Common myeloid progenitor, CD34-positive (primary cell): Measurements from ENCODE around the gene VPS8.
"Not testable (repeated sequence)": the region's sequence is repeated elsewhere in the genome, so short reads cannot be mapped to it uniquely, and the experiment has no call there.

Experiments
- CTCF ChIA-PET: fragments of 350-600 bp; sonication (Branson Sonifier 250); formaldehyde crosslinking; loops from one replicate; lab custom pipeline; 2021; ENCODE audit warnings: antibody characterized with exemption; lab: Charles Lee
- POLR2A ChIA-PET: fragments of 350-600 bp; sonication (Branson Sonifier 250); formaldehyde crosslinking; loops from one replicate; lab custom pipeline; 2021; ENCODE audit warnings: antibody characterized with exemption; lab: Charles Lee
- DNase-seq, 3 donors: peaks; one replicate each; pipeline versions ENCODE4 v3.0.0 to v3.0.0-alpha.2; 2013
- H3K27ac ChIP-seq, 2 experiments: 1 replicate in 1 of 2; 2 replicates in 1 of 2; pipeline ENCODE4 v1.7.0; 2013; ENCODE audit warnings: inconsistent platforms in 2 of 2, low read length in 2 of 2, mild to moderate bottlenecking in 2 of 2, low read depth in 1 of 2, moderate library complexity in 1 of 2; ENCODE audit not compliant: severe bottlenecking in 2 of 2, insufficient read depth in 1 of 2, poor library complexity in 1 of 2
- H3K27me3 ChIP-seq, 5 experiments: replicated peaks in 2 of 5; 1 replicate in 3 of 5; 2 replicates in 2 of 5; pipeline versions ENCODE4 v1.6.1 to v1.7.0; 2013; ENCODE audit warnings: low read length in 4 of 5, mild to moderate bottlenecking in 2 of 5, moderate library complexity in 2 of 5, inconsistent platforms in 1 of 5; ENCODE audit not compliant: insufficient read depth in 5 of 5, control insufficient read depth in 4 of 5
- H3K36me3 ChIP-seq, 4 experiments: 1 replicate in 2 of 4; 2 replicates in 2 of 4; pipeline versions ENCODE4 v1.6.1 to v1.7.0; 2013; ENCODE audit warnings: low read length in 3 of 4, control low read depth in 1 of 4, mild to moderate bottlenecking in 1 of 4; ENCODE audit not compliant: control insufficient read depth in 4 of 4, insufficient read depth in 4 of 4
- H3K4me1 ChIP-seq, 4 experiments: 1 replicate in 3 of 4; 2 replicates in 1 of 4; pipeline versions ENCODE4 v1.6.1 to v1.7.1; 2013; ENCODE audit warnings: low read length in 3 of 4, mild to moderate bottlenecking in 3 of 4, control low read depth in 1 of 4, inconsistent platforms in 1 of 4, moderate library complexity in 1 of 4; ENCODE audit not compliant: control insufficient read depth in 4 of 4, insufficient read depth in 4 of 4; ENCODE audit errors: control extremely low read depth in 1 of 4
- H3K4me3 ChIP-seq, 7 experiments: 1 replicate in 4 of 7; 2 replicates in 3 of 7; pipeline versions ENCODE4 v1.5.1 to v1.7.0; 2013; ENCODE audit warnings: mild to moderate bottlenecking in 7 of 7, low read length in 6 of 7, moderate library complexity in 6 of 7, inconsistent platforms in 2 of 7, low read depth in 2 of 7, control low read depth in 1 of 7; ENCODE audit not compliant: insufficient read depth in 4 of 7, control insufficient read depth in 1 of 7; ENCODE audit errors: extremely low read depth in 1 of 7
- H3K9me3 ChIP-seq, 5 experiments: 1 replicate in 4 of 5; 2 replicates in 1 of 5; pipeline versions ENCODE4 v1.6.1 to v1.7.1; 2013; ENCODE audit warnings: low read length in 4 of 5, mild to moderate bottlenecking in 2 of 5, inconsistent platforms in 1 of 5, low read depth in 1 of 5, moderate library complexity in 1 of 5; ENCODE audit not compliant: control insufficient read depth in 4 of 5, insufficient read depth in 2 of 5; ENCODE audit errors: control extremely low read depth in 1 of 5
- WGBS: methylation state at CpG from one replicate; pipeline ENCODE4 v1.1.5; 2013; ENCODE audit not compliant: insufficient coverage; 5-methylcytosine and 5-hydroxymethylcytosine counted together

VPS8 gene

GRCh38 chr3:184895350-184895749, 83.4 kb downstream of the VPS8 start:
- CTCF ChIA-PET, result interaction anchor here (0.6 kb wide), 1 partner anchor 13 kb away, joined by 3 read pairs; no protein-coding TSS in a partner anchor
- Histone ChIP-seq H3K9me3 (no peaks in the 10 kb centered on the region), H3K27ac (no peak overlapping the region), H3K4me3 (no peak overlapping the region), H3K36me3 (peaks cover 8 to 25% (median 21%) of the 10 kb centered on the region in 4 experiments), H3K27me3 (no peaks in the 10 kb centered on the region), H3K4me1 (no peaks in the 10 kb centered on the region)
- POLR2A ChIA-PET, result no interaction called here
- 100% methylated on average over 1 of the region's 4 CpGs for WGBS
- DNase-seq, result peak in 2 of 3 donors; percentile 5 to 17

GRCh38 chr3:184896336-184896735, 84.4 kb downstream of the VPS8 start:
- ChIA-PET CTCF (no interaction called here), POLR2A (no interaction called here)
- H3K27me3 ChIP-seq, result no peaks in the 10 kb centered on the region
- WGBS, result 100% methylated on average over 1 of the region's 2 CpGs
- no peak for DNase-seq
- no peaks in the 10 kb centered on the region for H3K4me1 ChIP-seq
- peaks cover 10 to 29% (median 22%) of the 10 kb centered on the region in 4 experiments for H3K36me3 ChIP-seq
- H3K9me3 ChIP-seq, result no peaks in the 10 kb centered on the region
- no peak overlapping the region for H3K4me3 ChIP-seq
- no peak overlapping the region for H3K27ac ChIP-seq

- POLR2A ChIA-PET, result no interaction called here
- H3K36me3 ChIP-seq, result peaks cover 16 to 49% (median 35%) of the 10 kb centered on the region in 4 experiments
- CTCF ChIA-PET, result no interaction called here
- H3K4me3 ChIP-seq, result no peak overlapping the region
- H3K27me3 ChIP-seq, result no peaks in the 10 kb centered on the region
- H3K4me1 ChIP-seq, result no peaks in the 10 kb centered on the region
- peaks cover 0 to 16% (median 5%) of the 10 kb centered on the region in 5 experiments for H3K9me3 ChIP-seq
- DNase-seq, result no peak
- H3K27ac ChIP-seq, result no peak overlapping the region
- WGBS, result 100% methylated on average over 2 of the region's 5 CpGs
Measured at GRCh38 chr3:184899953-184900595, 88.1 kb downstream of the VPS8 start.

GRCh38 chr3:184907031-184907430, 95.1 kb downstream of the VPS8 start:
- DNase-seq, H3K4me3 ChIP-seq, H3K27me3 ChIP-seq, POLR2A ChIA-PET, H3K4me1 ChIP-seq, H3K27ac ChIP-seq: not testable (repeated sequence)
- CTCF ChIA-PET, result interaction anchor here (0.9 kb wide), 1 partner anchor 269 kb away, joined by 3 read pairs; no protein-coding TSS in a partner anchor
- H3K9me3 ChIP-seq, result peaks cover 0 to 16% (median 6%) of the 10 kb centered on the region in 5 experiments
- peaks cover 17 to 47% (median 21%) of the 10 kb centered on the region in 4 experiments for H3K36me3 ChIP-seq
- 100% methylated on average over 3 of the region's 4 CpGs for WGBS

- WGBS, result 96% methylated on average over 12 of the region's 14 CpGs
- Histone ChIP-seq H3K27me3 (no peaks in the 10 kb centered on the region), H3K4me3 (no peak overlapping the region), H3K27ac (no peak overlapping the region), H3K4me1 (no peaks in the 10 kb centered on the region), H3K36me3 (peaks cover 13 to 51% (median 22%) of the 10 kb centered on the region in 4 experiments), H3K9me3 (peaks cover 0 to 16% (median 6%) of the 10 kb centered on the region in 5 experiments)
- ChIA-PET CTCF (interaction anchor here (1.0 kb wide), 1 partner anchor 13 kb away, joined by 3 read pairs; no protein-coding TSS in a partner anchor), POLR2A (no interaction called here)
- no peak for DNase-seq
Measured at GRCh38 chr3:184907681-184908649, 96.0 kb downstream of the VPS8 start.

- Histone ChIP-seq H3K36me3 (peaks cover 13 to 43% (median 22%) of the 10 kb centered on the region in 4 experiments), H3K4me3 (no peak overlapping the region), H3K4me1 (no peaks in the 10 kb centered on the region), H3K9me3 (peaks cover 0 to 11% (median 3%) of the 10 kb centered on the region in 5 experiments), H3K27ac (no peak overlapping the region), H3K27me3 (no peaks in the 10 kb centered on the region)
- DNase-seq, result no peak
- CTCF ChIA-PET, result interaction anchor here (1.0 kb wide), 1 partner anchor 13 kb away, joined by 3 read pairs; no protein-coding TSS in a partner anchor
- WGBS, result 100% methylated on average over 2 of the region's 4 CpGs
- POLR2A ChIA-PET, result no interaction called here
Measured at GRCh38 chr3:184908859-184909258, 96.9 kb downstream of the VPS8 start.
